Osteocyte (in vitro differentiated cells): Measurements from ENCODE around the gene SMARCA5. TPM values are rescaled to one million over a fixed set of nuclear protein-coding genes. Genes with fewer than 3 reads are reported as not detected.

Source experiments
- DNase-seq: peaks from one replicate; pipeline ENCODE4 v3.0.0; 2021; ENCODE audit warnings: mixed read lengths; ENCODE audit not compliant: unreplicated experiment; ENCODE audit errors: extremely low spot score
- H3K27ac Mint-ChIP-seq: one replicate; pipeline ENCODE4 v1.8.0; 2021; ENCODE audit warnings: mild to moderate bottlenecking, mixed read lengths; ENCODE audit not compliant: unreplicated experiment
- H3K27me3 Mint-ChIP-seq: one replicate; pipeline ENCODE4 v1.8.0; 2021; ENCODE audit warnings: mixed read lengths; ENCODE audit not compliant: unreplicated experiment
- H3K36me3 Mint-ChIP-seq: one replicate; pipeline ENCODE4 v1.8.0; 2021; ENCODE audit warnings: mixed read lengths; ENCODE audit not compliant: unreplicated experiment
- H3K4me1 Mint-ChIP-seq: one replicate; pipeline ENCODE4 v1.8.0; 2021; ENCODE audit warnings: mixed read lengths; ENCODE audit not compliant: unreplicated experiment
- H3K4me3 Mint-ChIP-seq: one replicate; pipeline ENCODE4 v1.8.0; 2021; ENCODE audit warnings: mild to moderate bottlenecking, moderate library complexity, mixed read lengths; ENCODE audit not compliant: unreplicated experiment
- H3K9me3 Mint-ChIP-seq: one replicate; pipeline ENCODE4 v1.8.0; 2021; ENCODE audit warnings: mixed read lengths; ENCODE audit not compliant: unreplicated experiment
- CTCF ChIP-seq: fragments of 200-600 bp; sonication (generic); IDR thresholded peaks from 2 replicates; pipeline ENCODE4 v1.5.0; 2021; ENCODE audit warnings: antibody characterized with exemption, mild to moderate bottlenecking, moderate library complexity
- total RNA-seq: library from RNA; stranded (reverse); gene quantifications from 2 replicates; pipeline ENCODE4 v1.2.1, GENCODE V29; 2021

The SMARCA5 gene
- total RNA-seq, 1 donor from 2014 or later: 51.1 TPM

GRCh38 chr4:143531380-143531779 is 17.9 kb downstream of the SMARCA5 start:
- DNase-seq: no peak
- no peaks in the 10 kb centered on the region for H3K9me3 Mint-ChIP-seq
- H3K4me1 Mint-ChIP-seq: peaks cover 6% of the 10 kb centered on the region
- TF ChIP-seq CTCF: peak; percentile 61
- H3K36me3 Mint-ChIP-seq: peaks cover 66% of the 10 kb centered on the region
- H3K27me3 Mint-ChIP-seq: no peaks in the 10 kb centered on the region
- no peak overlapping the region for H3K27ac Mint-ChIP-seq
- H3K4me3 Mint-ChIP-seq: no peak overlapping the region

GRCh38 chr4:143531788-143532491 is 18.4 kb downstream of the SMARCA5 start:
- DNase-seq: no peak
- no peaks in the 10 kb centered on the region for H3K9me3 Mint-ChIP-seq
- no peak overlapping the region for H3K4me3 Mint-ChIP-seq
- H3K27me3 Mint-ChIP-seq: no peaks in the 10 kb centered on the region
- H3K4me1 Mint-ChIP-seq: peaks cover 6% of the 10 kb centered on the region
- H3K27ac Mint-ChIP-seq: no peak overlapping the region
- H3K36me3 Mint-ChIP-seq: peaks cover 65% of the 10 kb centered on the region
- no peak for TF ChIP-seq CTCF

- Mint-ChIP-seq H3K36me3 (peaks cover 70% of the 10 kb centered on the region), H3K27ac (no peak overlapping the region), H3K4me3 (no peak overlapping the region), H3K4me1 (no peaks in the 10 kb centered on the region), H3K27me3 (no peaks in the 10 kb centered on the region), H3K9me3 (no peaks in the 10 kb centered on the region)
- no peak for DNase-seq
- TF ChIP-seq CTCF: no peak
These were observed 25.6 kb downstream of the SMARCA5 start for GRCh38 chr4:143538979-143539669.

- no peak overlapping the region for H3K4me3 Mint-ChIP-seq
- no peak overlapping the region for H3K27ac Mint-ChIP-seq
- no peaks in the 10 kb centered on the region for H3K4me1 Mint-ChIP-seq
- DNase-seq: no peak
- no peak for TF ChIP-seq CTCF
- no peaks in the 10 kb centered on the region for H3K27me3 Mint-ChIP-seq
- H3K36me3 Mint-ChIP-seq: peaks cover 71% of the 10 kb centered on the region
- H3K9me3 Mint-ChIP-seq: no peaks in the 10 kb centered on the region
These were observed 26.1 kb downstream of the SMARCA5 start for GRCh38 chr4:143539670-143540023.

GRCh38 chr4:143549928-143550327 is 36.4 kb downstream of the SMARCA5 start:
- no peak for DNase-seq
- Mint-ChIP-seq H3K9me3 (no peaks in the 10 kb centered on the region), H3K27me3 (no peaks in the 10 kb centered on the region), H3K27ac (no peak overlapping the region), H3K4me1 (no peaks in the 10 kb centered on the region), H3K36me3 (peaks cover 71% of the 10 kb centered on the region), H3K4me3 (no peak overlapping the region)
- TF ChIP-seq CTCF: no peak
